Hepatic stellate cell (primary cell): Measurements from ENCODE around the gene TEDDM1.
"Not testable (repeated sequence)": the region's sequence is repeated elsewhere in the genome, so short reads cannot be mapped to it uniquely, and the experiment has no call there.

Experiments
- DNase-seq: peaks from one replicate; pipeline ENCODE4 v3.0.0; 2011; ENCODE audit warnings: low spot score

TEDDM1 gene

GRCh38 chr1:182380199-182380598 is 20.3 kb downstream of the TEDDM1 start:
- DNase-seq = no peak

DNA sequence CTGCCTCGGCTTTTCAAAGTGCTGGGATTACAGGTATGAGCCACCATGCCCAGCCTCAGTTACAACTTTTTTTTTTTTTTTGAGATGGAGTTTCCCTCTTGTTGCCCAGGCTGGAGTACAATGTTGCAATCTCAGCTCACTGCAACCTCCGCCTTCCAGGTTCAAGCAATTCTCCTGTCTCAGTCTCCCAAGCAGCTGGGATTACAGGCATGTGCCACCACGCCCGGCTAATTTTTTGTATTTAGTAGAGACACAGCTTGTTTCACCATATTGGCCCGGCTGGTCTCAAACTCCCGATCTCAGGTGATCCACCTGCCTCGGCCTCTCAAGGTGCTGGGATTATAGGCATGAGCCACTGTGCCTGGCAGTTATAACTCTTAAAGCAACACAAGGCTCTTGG is 20.7 kb downstream of the TEDDM1 start:
- DNase-seq = not testable (repeated sequence)

GRCh38 chr1:182376936-182377574 is 23.4 kb downstream of the TEDDM1 start:
- no peak for DNase-seq

- DNase-seq = no peak
Observed at GRCh38 chr1:182374101-182374834, 26.2 kb downstream of the TEDDM1 start.

- no peak for DNase-seq
Observed at GRCh38 chr1:182370532-182370931, 29.9 kb downstream of the TEDDM1 start.

- no peak for DNase-seq
Observed at GRCh38 chr1:182368903-182369302, 31.6 kb downstream of the TEDDM1 start.

GRCh38 chr1:182368358-182368757 is 32.1 kb downstream of the TEDDM1 start:
- no peak for DNase-seq

- DNase-seq = no peak
Observed at GRCh38 chr1:182367926-182368325, 32.5 kb downstream of the TEDDM1 start.

- DNase-seq = no peak
Observed at GRCh38 chr1:182366596-182366995, 33.9 kb downstream of the TEDDM1 start.

- no peak for DNase-seq
Observed at GRCh38 chr1:182359645-182360044, 40.8 kb downstream of the TEDDM1 start.

- DNase-seq = no peak
Observed at GRCh38 chr1:182357913-182358312, 42.6 kb downstream of the TEDDM1 start.

- DNase-seq = no peak
Observed at GRCh38 chr1:182357171-182357570, 43.3 kb downstream of the TEDDM1 start.

GRCh38 chr1:182355723-182356098 is 44.8 kb downstream of the TEDDM1 start:
- DNase-seq = no peak

- DNase-seq = no peak
Observed at GRCh38 chr1:182351790-182352364, 48.6 kb downstream of the TEDDM1 start.

GRCh38 chr1:182350839-182351238 is 49.6 kb downstream of the TEDDM1 start:
- no peak for DNase-seq

DNA sequence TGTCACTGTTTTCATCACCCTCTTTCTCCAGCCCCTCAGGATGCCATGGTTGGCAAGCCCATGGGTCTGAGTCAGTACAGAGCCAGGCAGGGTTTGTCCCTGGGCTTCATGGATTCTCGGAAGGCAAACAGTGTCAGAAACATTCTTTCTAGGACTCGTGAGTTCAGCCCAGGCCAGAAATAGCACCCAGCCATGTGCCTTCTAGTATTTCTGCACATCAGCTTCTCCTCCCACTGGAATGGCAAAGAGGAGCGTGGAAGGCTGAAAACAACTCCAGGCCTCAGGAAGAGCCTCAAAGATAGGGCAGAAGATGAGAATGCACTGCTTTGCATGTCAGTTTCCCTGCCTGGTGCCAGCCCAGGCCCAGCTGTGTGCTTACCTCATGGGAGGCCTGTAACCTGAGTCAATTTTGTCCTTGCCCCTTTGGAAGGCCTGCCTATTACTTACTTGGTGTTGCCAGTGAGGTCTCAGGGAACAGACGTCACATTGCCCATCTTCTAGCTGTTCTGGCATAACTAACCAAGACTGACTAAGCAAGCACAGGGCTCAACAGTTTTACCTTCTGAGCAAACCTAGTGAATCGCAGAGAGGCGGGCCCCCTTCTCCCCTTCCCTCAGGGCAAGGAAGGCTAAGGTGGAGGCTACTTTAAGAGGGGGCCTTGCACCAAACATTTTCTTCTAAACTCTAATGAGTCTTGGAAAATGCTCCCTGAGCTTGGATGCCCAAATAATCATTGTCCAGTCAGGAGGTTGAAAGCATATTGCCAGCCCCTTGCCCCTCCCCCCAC is 51.3 kb downstream of the TEDDM1 start:
- DNase-seq = no peak
